ENCODE measurements around the gene PRKN.

Gene PRKN

GRCh38 chr6:161840380-161840779 is 887.2 kb downstream of the PRKN start:
- Histone ChIP-seq H3K9ac (ENCODE audit: low read depth, low read length) (no peak overlapping the region), H3K36me3 (ENCODE audit: insufficient read depth, low read length) (no peaks in the 10 kb centered on the region), H3K27ac (ENCODE audit: low read depth, low read length) (no peak overlapping the region), H3K4me1 (ENCODE audit: insufficient read depth, low read length) (peaks cover 25% of the 10 kb centered on the region), H3K9me3 (ENCODE audit: insufficient read depth, low read depth, low read length) (no peaks in the 10 kb centered on the region), H3K27me3 (ENCODE audit: insufficient read depth, low read length) (no peaks in the 10 kb centered on the region), H3K4me3 (ENCODE audit: low read length) (no peak overlapping the region)
- WGBS: 92% methylated on average over 3 of the region's 3 CpGs

- WGBS: 67% methylated on average over 14 of the region's 14 CpGs
- Histone ChIP-seq H3K27me3 (ENCODE audit: insufficient read depth, low read length) (no peaks in the 10 kb centered on the region), H3K4me3 (ENCODE audit: low read length) (no peak overlapping the region), H3K9me3 (ENCODE audit: insufficient read depth, low read depth, low read length) (no peaks in the 10 kb centered on the region), H3K36me3 (ENCODE audit: insufficient read depth, low read length) (no peaks in the 10 kb centered on the region), H3K4me1 (ENCODE audit: insufficient read depth, low read length) (peaks cover 29% of the 10 kb centered on the region), H3K9ac (ENCODE audit: low read depth, low read length) (no peak overlapping the region), H3K27ac (ENCODE audit: low read depth, low read length) (no peak overlapping the region)
Observed at GRCh38 chr6:161838306-161839035, 889.1 kb downstream of the PRKN start.

- H3K36me3 ChIP-seq (ENCODE audit: insufficient read depth, low read length): no peaks in the 10 kb centered on the region
- H3K4me1 ChIP-seq (ENCODE audit: insufficient read depth, low read length): peaks cover 29% of the 10 kb centered on the region
- no peaks in the 10 kb centered on the region for H3K9me3 ChIP-seq (ENCODE audit: insufficient read depth, low read depth, low read length)
- H3K27me3 ChIP-seq (ENCODE audit: insufficient read depth, low read length): no peaks in the 10 kb centered on the region
- no peak overlapping the region for H3K27ac ChIP-seq (ENCODE audit: low read depth, low read length)
- 93% methylated on average over 2 of the region's 2 CpGs for WGBS
- no peak overlapping the region for H3K4me3 ChIP-seq (ENCODE audit: low read length)
- H3K9ac ChIP-seq (ENCODE audit: low read depth, low read length): no peak overlapping the region
Observed at GRCh38 chr6:161837854-161838253, 889.7 kb downstream of the PRKN start.

- Histone ChIP-seq H3K9ac (ENCODE audit: low read depth, low read length) (no peak overlapping the region), H3K4me1 (ENCODE audit: insufficient read depth, low read length) (peaks cover 29% of the 10 kb centered on the region), H3K9me3 (ENCODE audit: insufficient read depth, low read depth, low read length) (no peaks in the 10 kb centered on the region), H3K27ac (ENCODE audit: low read depth, low read length) (no peak overlapping the region), H3K27me3 (ENCODE audit: insufficient read depth, low read length) (no peaks in the 10 kb centered on the region), H3K36me3 (ENCODE audit: insufficient read depth, low read length) (no peaks in the 10 kb centered on the region), H3K4me3 (ENCODE audit: low read length) (no peak overlapping the region)
- WGBS: 50% methylated on average over 1 of the region's 1 CpG
Observed at GRCh38 chr6:161837449-161837735, 890.2 kb downstream of the PRKN start.

GRCh38 chr6:161836643-161837448 is 890.7 kb downstream of the PRKN start:
- Histone ChIP-seq H3K9me3 (ENCODE audit: insufficient read depth, low read depth, low read length) (no peaks in the 10 kb centered on the region), H3K4me1 (ENCODE audit: insufficient read depth, low read length) (peaks cover 29% of the 10 kb centered on the region), H3K4me3 (ENCODE audit: low read length) (no peak overlapping the region), H3K27me3 (ENCODE audit: insufficient read depth, low read length) (no peaks in the 10 kb centered on the region), H3K36me3 (ENCODE audit: insufficient read depth, low read length) (no peaks in the 10 kb centered on the region), H3K9ac (ENCODE audit: low read depth, low read length) (no peak overlapping the region), H3K27ac (ENCODE audit: low read depth, low read length) (no peak overlapping the region)
- 86% methylated on average over 14 of the region's 15 CpGs for WGBS

GRCh38 chr6:161835500-161836215 is 891.9 kb downstream of the PRKN start:
- 80% methylated on average over 19 of the region's 19 CpGs for WGBS
- Histone ChIP-seq H3K9me3 (ENCODE audit: insufficient read depth, low read depth, low read length) (no peaks in the 10 kb centered on the region), H3K4me1 (ENCODE audit: insufficient read depth, low read length) (peaks cover 29% of the 10 kb centered on the region), H3K27me3 (ENCODE audit: insufficient read depth, low read length) (no peaks in the 10 kb centered on the region), H3K4me3 (ENCODE audit: low read length) (no peak overlapping the region), H3K9ac (ENCODE audit: low read depth, low read length) (no peak overlapping the region), H3K36me3 (ENCODE audit: insufficient read depth, low read length) (no peaks in the 10 kb centered on the region), H3K27ac (ENCODE audit: low read depth, low read length) (no peak overlapping the region)

- WGBS: 94% methylated on average over 5 of the region's 6 CpGs
- Histone ChIP-seq H3K9ac (ENCODE audit: low read depth, low read length) (no peak overlapping the region), H3K27me3 (ENCODE audit: insufficient read depth, low read length) (no peaks in the 10 kb centered on the region), H3K9me3 (ENCODE audit: insufficient read depth, low read depth, low read length) (no peaks in the 10 kb centered on the region), H3K4me1 (ENCODE audit: insufficient read depth, low read length) (peaks cover 28% of the 10 kb centered on the region), H3K36me3 (ENCODE audit: insufficient read depth, low read length) (no peaks in the 10 kb centered on the region), H3K4me3 (ENCODE audit: low read length) (no peak overlapping the region), H3K27ac (ENCODE audit: low read depth, low read length) (no peak overlapping the region)
Observed at GRCh38 chr6:161834426-161834825, 893.1 kb downstream of the PRKN start.

GRCh38 chr6:161833099-161833860 is 894.3 kb downstream of the PRKN start:
- Histone ChIP-seq H3K36me3 (ENCODE audit: insufficient read depth, low read length) (no peaks in the 10 kb centered on the region), H3K9ac (ENCODE audit: low read depth, low read length) (no peak overlapping the region), H3K9me3 (ENCODE audit: insufficient read depth, low read depth, low read length) (no peaks in the 10 kb centered on the region), H3K4me1 (ENCODE audit: insufficient read depth, low read length) (peaks cover 20% of the 10 kb centered on the region), H3K27ac (ENCODE audit: low read depth, low read length) (no peak overlapping the region), H3K27me3 (ENCODE audit: insufficient read depth, low read length) (no peaks in the 10 kb centered on the region), H3K4me3 (ENCODE audit: low read length) (no peak overlapping the region)
- WGBS: 83% methylated on average over 17 of the region's 18 CpGs

- whole genome bisulfite sequencing: 89% methylated on average over 12 of the region's 12 CpGs
- Histone ChIP-seq H3K4me3 (ENCODE audit: low read length) (no peak overlapping the region), H3K27me3 (ENCODE audit: insufficient read depth, low read length) (no peaks in the 10 kb centered on the region), H3K27ac (ENCODE audit: low read depth, low read length) (no peak overlapping the region), H3K9me3 (ENCODE audit: insufficient read depth, low read depth, low read length) (no peaks in the 10 kb centered on the region), H3K36me3 (ENCODE audit: insufficient read depth, low read length) (no peaks in the 10 kb centered on the region), H3K4me1 (ENCODE audit: insufficient read depth, low read length) (peaks cover 13% of the 10 kb centered on the region), H3K9ac (ENCODE audit: low read depth, low read length) (no peak overlapping the region)
Observed at GRCh38 chr6:161832622-161833021, 894.9 kb downstream of the PRKN start.

- Histone ChIP-seq H3K4me1 (ENCODE audit: insufficient read depth, low read length) (peaks cover 4% of the 10 kb centered on the region), H3K9ac (ENCODE audit: low read depth, low read length) (no peak overlapping the region), H3K4me3 (ENCODE audit: low read length) (no peak overlapping the region), H3K27me3 (ENCODE audit: insufficient read depth, low read length) (no peaks in the 10 kb centered on the region), H3K27ac (ENCODE audit: low read depth, low read length) (no peak overlapping the region), H3K9me3 (ENCODE audit: insufficient read depth, low read depth, low read length) (no peaks in the 10 kb centered on the region), H3K36me3 (ENCODE audit: insufficient read depth, low read length) (no peaks in the 10 kb centered on the region)
- 79% methylated on average over 6 of the region's 6 CpGs for WGBS
Observed at GRCh38 chr6:161830866-161831616, 896.5 kb downstream of the PRKN start.
